Breast epithelium (tissue), 3 donors: ENCODE data around the gene EXOG.

Experiments
- POLR2A ChIP-seq: fragments of 450-650 bp; IDR thresholded peaks from one replicate; pipeline ENCODE4 v1.6.1; 2016; ENCODE audit warnings: antibody characterized with exemption, mild to moderate bottlenecking, moderate library complexity
- TF ChIP-seq, protein P1 (sequence below), 3 donors: fragments of 450-650 bp; IDR thresholded peaks; one replicate each; pipeline ENCODE4 v1.5.1; 2016 to 2017; ENCODE audit warnings: antibody characterized with exemption in 3 of 3, mild to moderate bottlenecking in 3 of 3, moderate library complexity in 3 of 3

DNA sequence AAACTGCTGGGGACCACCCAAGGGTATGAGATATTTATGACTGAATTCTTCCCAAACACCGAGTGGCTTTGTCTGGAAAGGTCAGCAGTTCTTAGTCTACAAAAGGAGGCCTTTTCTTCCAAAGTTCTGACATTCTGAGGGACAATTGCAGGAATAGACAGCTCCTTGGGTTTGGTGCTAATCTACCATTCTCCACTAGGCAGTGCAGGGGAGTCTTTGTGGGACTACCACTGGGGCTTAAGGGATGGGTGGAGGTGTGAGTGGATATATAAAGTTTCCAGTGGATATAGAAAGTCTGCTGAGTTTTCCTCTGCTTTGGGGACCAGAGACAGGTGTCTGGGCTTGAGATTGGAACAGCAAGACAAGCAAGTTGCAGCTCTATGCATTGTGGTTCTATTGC lies 62.7 kb downstream of the EXOG start:
- no peak for TF ChIP-seq POLR2A
- TF ChIP-seq, protein P1, sequence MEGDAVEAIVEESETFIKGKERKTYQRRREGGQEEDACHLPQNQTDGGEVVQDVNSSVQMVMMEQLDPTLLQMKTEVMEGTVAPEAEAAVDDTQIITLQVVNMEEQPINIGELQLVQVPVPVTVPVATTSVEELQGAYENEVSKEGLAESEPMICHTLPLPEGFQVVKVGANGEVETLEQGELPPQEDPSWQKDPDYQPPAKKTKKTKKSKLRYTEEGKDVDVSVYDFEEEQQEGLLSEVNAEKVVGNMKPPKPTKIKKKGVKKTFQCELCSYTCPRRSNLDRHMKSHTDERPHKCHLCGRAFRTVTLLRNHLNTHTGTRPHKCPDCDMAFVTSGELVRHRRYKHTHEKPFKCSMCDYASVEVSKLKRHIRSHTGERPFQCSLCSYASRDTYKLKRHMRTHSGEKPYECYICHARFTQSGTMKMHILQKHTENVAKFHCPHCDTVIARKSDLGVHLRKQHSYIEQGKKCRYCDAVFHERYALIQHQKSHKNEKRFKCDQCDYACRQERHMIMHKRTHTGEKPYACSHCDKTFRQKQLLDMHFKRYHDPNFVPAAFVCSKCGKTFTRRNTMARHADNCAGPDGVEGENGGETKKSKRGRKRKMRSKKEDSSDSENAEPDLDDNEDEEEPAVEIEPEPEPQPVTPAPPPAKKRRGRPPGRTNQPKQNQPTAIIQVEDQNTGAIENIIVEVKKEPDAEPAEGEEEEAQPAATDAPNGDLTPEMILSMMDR (IDR thresholded peaks at IDR 0.05) = no peak
